CD4-positive, alpha-beta T cell treated with Interferon gamma for 1 hour (primary cell): ENCODE data around the gene EDDM13.
"Not testable (repeated sequence)": the region's sequence is repeated elsewhere in the genome, so short reads cannot be mapped to it uniquely, and the experiment has no call there.

Experiments used
- DNase-seq: peaks from one replicate; pipeline ENCODE4 v3.0.0-alpha.2; 2020

EDDM13 gene, protein sequence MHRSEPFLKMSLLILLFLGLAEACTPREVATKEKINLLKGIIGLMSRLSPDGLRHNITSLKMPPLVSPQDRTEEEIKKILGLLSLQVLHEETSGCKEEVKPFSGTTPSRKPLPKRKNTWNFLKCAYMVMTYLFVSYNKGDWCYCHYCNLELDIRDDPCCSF

GRCh38 chr19:56272161-56272798 lies at the start of gene EDDM13:
Gene EDDM13, plus strand, starts transcription at chr19:56272748. Its CDS starts 87 bp downstream, at chr19:56272835.
- DNase-seq, result no peak

GRCh38 chr19:56222901-56223300 lies 49.6 kb upstream of the EDDM13 start:
- no peak for DNase-seq

GRCh38 chr19:56223481-56223880 lies 49.1 kb upstream of the EDDM13 start:
- DNase-seq, result no peak

GRCh38 chr19:56245121-56245740 lies 27.3 kb upstream of the EDDM13 start:
- DNase-seq, result no peak

GRCh38 chr19:56245764-56246163 lies 26.8 kb upstream of the EDDM13 start:
- DNase-seq, result not testable (repeated sequence)

GRCh38 chr19:56248736-56249338 lies 23.7 kb upstream of the EDDM13 start:
- not testable (repeated sequence) for DNase-seq

GRCh38 chr19:56252699-56253422 lies 19.7 kb upstream of the EDDM13 start:
- DNase-seq, result peak; percentile 66

DNA sequence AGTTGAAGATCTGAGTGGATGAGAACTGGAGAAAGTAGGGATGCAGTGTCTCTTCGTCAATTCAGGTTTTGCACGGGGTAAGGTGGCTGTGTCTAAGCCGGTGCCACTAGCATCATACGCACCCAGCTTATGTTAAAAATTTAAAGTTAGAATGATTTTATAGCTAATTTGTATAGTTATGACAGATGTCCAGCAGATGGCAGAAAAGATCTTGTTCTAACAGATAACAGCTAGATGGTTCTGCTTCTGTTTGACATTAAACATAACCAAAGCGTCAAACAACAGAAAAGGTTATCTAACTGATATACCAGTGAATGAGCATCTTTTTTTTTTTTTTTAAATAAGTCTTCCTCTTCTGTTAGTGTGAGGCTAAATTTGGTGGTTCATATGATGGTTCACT lies 18.8 kb upstream of the EDDM13 start:
- no peak for DNase-seq

GRCh38 chr19:56258272-56258671 lies 14.3 kb upstream of the EDDM13 start:
- no peak for DNase-seq

GRCh38 chr19:56261145-56261544 lies 11.4 kb upstream of the EDDM13 start:
- DNase-seq, result no peak

DNA sequence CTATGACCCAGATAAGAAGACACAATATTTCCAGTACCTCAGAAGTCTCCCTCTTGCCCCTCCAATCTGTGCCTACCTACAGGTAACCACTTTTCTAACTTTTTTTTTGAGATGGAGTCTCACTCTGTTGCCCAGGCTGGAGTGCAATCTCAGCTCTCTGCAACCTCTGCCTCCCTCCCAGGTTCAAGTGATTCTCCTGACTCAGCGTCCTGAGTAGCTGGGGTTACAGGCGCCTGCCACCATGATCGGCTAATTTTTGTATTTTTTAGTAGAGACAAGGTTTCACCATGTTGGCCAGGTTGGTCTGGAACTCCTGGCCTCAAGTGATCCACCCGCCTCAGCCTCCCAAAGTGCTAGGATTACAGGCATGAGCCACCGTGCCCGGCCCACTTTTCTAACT lies 10.6 kb upstream of the EDDM13 start:
- DNase-seq, result not testable (repeated sequence)

DNA sequence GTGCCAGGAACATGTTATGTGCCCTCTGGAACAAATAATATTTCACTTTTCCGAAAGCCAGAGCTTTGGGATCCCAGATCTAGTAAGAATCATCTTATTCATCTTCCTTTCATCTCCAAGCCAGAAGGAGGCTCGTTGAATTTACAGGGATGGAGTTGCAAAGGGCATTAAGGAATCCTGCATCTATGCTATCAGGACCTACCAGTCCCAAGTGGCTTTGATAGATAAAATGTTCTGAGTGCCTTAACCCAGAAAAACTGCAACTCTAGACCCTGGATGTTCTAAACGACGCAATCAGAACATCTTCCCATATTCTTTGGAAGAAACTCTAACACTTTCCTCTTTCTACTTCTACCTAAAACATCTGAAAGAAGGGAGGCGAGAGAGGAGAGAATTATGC lies 9.2 kb upstream of the EDDM13 start:
- DNase-seq, result no peak

DNA sequence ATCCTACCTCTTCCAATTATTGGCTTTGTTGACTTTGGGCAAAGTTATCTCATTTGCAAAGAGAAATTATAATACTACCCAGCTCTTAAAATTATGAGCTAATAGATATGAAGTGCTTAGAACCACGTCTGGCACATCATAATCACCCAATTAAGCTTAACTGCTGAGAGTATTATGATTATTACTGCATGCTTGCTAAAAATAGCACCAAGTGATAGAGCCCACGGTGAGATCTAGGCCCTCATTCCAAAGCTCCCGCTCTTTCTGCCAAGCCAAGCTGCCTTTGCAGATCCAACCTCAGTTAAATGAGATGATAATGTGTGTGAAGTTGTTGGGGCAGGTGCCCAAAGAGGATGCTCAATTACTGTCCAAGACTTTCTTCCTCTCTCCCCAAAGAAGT lies 6.5 kb upstream of the EDDM13 start:
- DNase-seq, result no peak

GRCh38 chr19:56269348-56269747 lies 3.2 kb upstream of the EDDM13 start:
- DNase-seq, result no peak

GRCh38 chr19:56270676-56271075 lies 1.9 kb upstream of the EDDM13 start:
- peak; percentile 52 for DNase-seq

DNA sequence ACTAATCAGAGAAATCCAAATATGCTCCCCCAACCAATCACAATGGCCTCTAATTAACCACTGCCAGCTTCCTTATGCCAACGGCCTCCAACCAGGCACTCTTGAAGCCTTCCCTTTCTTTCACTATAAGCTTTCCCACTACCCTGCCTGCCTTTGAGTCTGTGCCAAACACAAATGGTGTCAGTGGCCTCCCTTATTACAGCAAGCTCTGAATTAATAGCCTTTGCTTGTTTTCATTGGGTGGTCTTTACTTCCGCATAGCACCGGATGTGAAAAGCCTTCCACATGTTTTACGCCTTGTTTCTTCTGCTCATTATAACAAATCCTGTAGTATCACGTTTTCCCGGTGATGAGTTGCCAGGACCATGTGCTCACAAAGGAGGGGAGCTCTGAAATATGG lies 1.4 kb upstream of the EDDM13 start:
- no peak for DNase-seq

- DNase-seq, result no peak
Measured at GRCh38 chr19:56273563-56274117, 1.1 kb downstream of the EDDM13 start.

- no peak for DNase-seq
Measured at GRCh38 chr19:56282809-56283208, 10.3 kb downstream of the EDDM13 start.

GRCh38 chr19:56284746-56285145 lies 12.2 kb downstream of the EDDM13 start:
- no peak for DNase-seq

DNA sequence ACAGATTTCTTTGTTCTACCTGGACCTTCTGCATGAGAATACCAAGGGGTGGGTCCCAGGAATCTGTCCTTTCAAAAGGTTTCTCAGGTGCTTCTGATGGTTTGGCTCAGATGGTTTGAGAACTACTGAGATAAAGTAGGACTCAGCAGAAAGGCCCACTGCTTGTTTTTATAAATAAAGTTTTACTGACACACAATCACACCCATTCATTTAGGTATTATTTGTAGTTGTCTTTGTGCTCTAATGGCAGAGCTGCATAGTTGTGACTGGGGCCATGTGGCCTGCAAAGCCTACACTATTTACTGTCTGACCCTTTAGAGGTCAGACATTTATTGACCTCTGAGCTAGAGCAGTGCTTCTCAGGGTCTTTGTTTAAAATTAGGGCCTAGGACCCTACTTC lies 17.6 kb downstream of the EDDM13 start:
- DNase-seq, result no peak

DNA sequence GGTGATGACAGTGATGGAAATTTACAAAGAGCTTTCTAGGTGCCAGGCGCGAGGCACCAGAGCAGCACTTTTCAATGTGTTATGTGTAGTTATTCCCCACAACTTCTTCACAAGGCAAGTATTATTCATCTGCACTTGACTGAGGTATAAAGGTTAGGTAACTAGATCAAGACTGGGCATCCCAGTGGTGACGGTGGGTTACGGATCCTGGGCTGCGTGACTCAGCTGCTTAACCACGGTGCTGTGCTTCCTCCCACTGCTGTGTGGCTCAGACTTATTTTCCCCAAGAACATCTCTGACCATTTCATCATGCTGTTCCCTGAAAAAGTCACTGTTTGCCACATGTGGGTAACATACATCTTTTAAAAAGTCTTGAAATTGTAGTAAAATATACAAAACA lies 19.3 kb downstream of the EDDM13 start:
- DNase-seq, result no peak

GRCh38 chr19:56294549-56294948 lies 22.0 kb downstream of the EDDM13 start:
- DNase-seq, result no peak
